Right lobe of liver (tissue), 6 donors: Measurements from ENCODE around the gene RMDN2. TPM values are rescaled to one million over a fixed set of nuclear protein-coding genes. Genes with fewer than 3 reads are reported as not detected.
"Not testable (repeated sequence)": the region's sequence is repeated elsewhere in the genome, so short reads cannot be mapped to it uniquely, and the experiment has no call there.

Experiments used
- ATAC-seq, 4 donors: fragments of 200-7000 bp; cut with Tn5 transposase; one replicate each; pipeline ENCODE4 v1.9.1; 2020; ENCODE audit warnings: mild to moderate bottlenecking in 4 of 4, moderate library complexity in 4 of 4
- DNase-seq, 3 donors: peaks; one replicate each; pipeline ENCODE4 v3.0.0-alpha.2; 2020
- H3K27ac ChIP-seq, 3 donors: fragments of 200-600 bp; one replicate each; pipeline ENCODE4 v1.8.0; 2022
- H3K27me3 ChIP-seq, 2 donors: fragments of 200-600 bp; one replicate each; pipeline ENCODE4 v1.8.0; 2022
- H3K36me3 ChIP-seq, 4 donors: fragments of 200-600 bp; sonication (generic) in 1 of 4; one replicate each; pipeline versions ENCODE4 v1.5.1 to v1.8.0; 2017 to 2022; ENCODE audit warnings: control low read depth in 1 of 4
- H3K4me1 ChIP-seq, 4 donors: fragments of 200-600 bp; sonication (generic) in 1 of 4; one replicate each; pipeline versions ENCODE4 v1.5.1 to v1.8.0; 2017 to 2022; ENCODE audit warnings: control low read depth in 1 of 4
- H3K4me3 ChIP-seq, 3 donors: fragments of 200-600 bp; one replicate each; pipeline ENCODE4 v1.8.0; 2022
- H3K9me3 ChIP-seq, 4 donors: fragments of 200-600 bp; sonication (generic) in 1 of 4; one replicate each; pipeline versions ENCODE4 v1.5.1 to v1.8.0; 2017 to 2022; ENCODE audit warnings: control low read depth in 1 of 4
- POLR2A ChIP-seq: fragments of 450-650 bp; IDR thresholded peaks from one replicate; pipeline ENCODE4 v1.6.1; 2017; ENCODE audit warnings: antibody characterized with exemption, mild to moderate bottlenecking
- WGBS: methylation state at CpG from one replicate; pipeline ENCODE4 v1.1.6; 2018; ENCODE audit warnings: low coverage, low lambda C conversion rate; ENCODE audit not compliant: insufficient coverage; ENCODE audit errors: missing lambda C conversion rate; 5-methylcytosine and 5-hydroxymethylcytosine counted together
- intact Hi-C, 2 donors: fragments of 100-400 bp; cut with DNase I; formaldehyde crosslinking; loops; one replicate each; pipeline versions ENCODE4 v1.11.2 to v1.14.1; 2022
- total RNA-seq, 6 experiments: library from RNA; depleted of rRNA in 2 of 6; stranded (reverse); fragments of >200 nt in 2 of 6; fragmentation: NEBNext Ultra II Directional in 3 of 6; extraction: Animal tissue kit (Norgen Biotek cat#: 25700) in 3 of 6; gene quantifications; one replicate each; pipeline versions ENCODE4 v1.1.0 to v1.2.4, GENCODE V29; 2016 to 2023
- TF ChIP-seq, protein P1 (sequence below), 4 donors: fragments of 200-600 bp in 3 of 4; fragments of 450-650 bp in 1 of 4; IDR thresholded peaks; one replicate each; pipeline versions ENCODE4 v1.5.1 to v1.8.0; 2016 to 2022; ENCODE audit warnings: antibody characterized with exemption in 4 of 4, mild to moderate bottlenecking in 2 of 4
- donor health status: DM: no; HTN: yes; CAD: no.
- donor health status: DM: no; HTN: no; CAD: no.
- donor health status: DM: no; HTN: no; CAD: no.
- donor health status: DM: no; HTN: yes; CAD: no.
- donor health status: DM: no; HTN: yes; CAD: no.

RMDN2 gene
- total RNA-seq, 6 experiments from 2014 or later, result 8.8 to 18.5 (median 15.7) TPM

DNA sequence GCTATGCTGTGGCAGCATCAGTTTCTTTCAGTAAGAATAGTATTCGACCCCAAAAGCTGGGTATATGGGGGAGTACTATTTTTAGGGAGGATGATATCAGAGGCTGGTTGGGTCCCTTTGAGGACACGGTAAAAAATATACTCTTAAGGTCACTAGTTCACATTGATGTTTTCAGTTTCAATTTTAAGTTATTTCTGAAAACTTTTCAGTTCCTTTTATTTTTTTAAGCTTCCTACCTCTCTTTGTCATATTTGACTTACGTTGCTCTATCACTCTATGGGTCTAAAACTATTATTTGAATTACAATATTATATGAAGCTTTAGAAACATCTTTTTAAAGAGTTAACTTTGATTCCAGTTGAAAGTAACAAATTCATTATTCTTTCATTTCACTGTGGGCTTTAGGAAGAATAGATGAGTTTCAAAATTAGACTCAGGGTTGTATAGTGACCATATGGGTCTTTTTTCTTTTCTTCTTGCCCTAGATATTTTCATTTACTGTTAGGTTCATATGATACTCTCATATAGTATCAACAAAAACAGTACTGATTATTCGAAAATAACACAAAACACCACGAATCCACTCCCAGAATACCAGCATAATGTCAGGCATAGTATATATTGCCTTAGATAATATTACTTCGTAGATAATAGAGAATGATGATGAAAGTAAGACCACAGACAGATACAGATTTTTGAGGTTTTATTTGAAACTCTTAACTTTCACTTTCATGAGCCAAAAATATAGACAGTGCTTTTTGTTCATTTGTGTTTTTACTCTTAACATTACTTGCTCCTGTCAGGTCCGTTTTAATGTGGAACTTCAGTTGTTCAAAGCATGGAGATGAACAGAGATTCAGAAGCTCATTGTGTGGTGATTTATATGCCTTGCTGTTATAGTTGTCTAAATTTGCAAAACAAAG, 9.8 kb downstream of the RMDN2 start:
- WGBS, result 27% methylated on average over 7 of the region's 7 CpGs
- peaks cover 0 to 13% (median 0%) of the 10 kb centered on the region in 4 donors for H3K4me1 ChIP-seq

DNA sequence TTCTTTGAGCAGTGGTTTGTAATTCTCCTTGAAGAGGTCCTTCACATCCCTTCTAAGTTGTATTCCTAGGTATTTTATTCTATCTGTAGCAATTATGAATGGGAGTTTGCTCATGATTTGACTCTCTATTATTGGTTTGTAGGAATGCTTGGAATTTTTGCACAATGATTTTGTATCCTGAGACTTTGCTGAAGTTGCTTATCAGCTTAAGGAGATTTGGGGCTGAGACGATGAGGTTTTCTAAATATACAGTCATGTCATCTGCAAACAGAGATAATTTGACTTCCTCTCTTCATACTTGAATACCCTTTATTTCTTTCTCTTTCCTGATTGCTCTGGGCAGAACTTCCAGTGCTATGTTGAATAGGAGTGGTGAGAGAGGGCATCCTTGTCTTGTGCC, 12.5 kb downstream of the RMDN2 start:
- 47% methylated on average over 1 of the region's 1 CpG for WGBS
- H3K36me3 ChIP-seq, H3K4me3 ChIP-seq, DNase-seq, intact Hi-C loops, H3K9me3 ChIP-seq, H3K27ac ChIP-seq, H3K27me3 ChIP-seq, ATAC-seq: not testable (repeated sequence)
- H3K4me1 ChIP-seq, result peaks cover 0 to 13% (median 0%) of the 10 kb centered on the region in 4 donors

More for the DNA sequence above, 9.8 kb downstream of the RMDN2 start:
- H3K27ac ChIP-seq, result peak overlapping the region in 1 of 3 donors; percentile 6
- DNase-seq (no peak), ATAC-seq (peak in 2 of 4 donors; percentile 39 to 50)
- H3K27me3 ChIP-seq, result no peaks in the 10 kb centered on the region
- H3K9me3 ChIP-seq, result no peaks in the 10 kb centered on the region
- no peak overlapping the region for H3K4me3 ChIP-seq
- intact Hi-C loops, result no loop called here
- H3K36me3 ChIP-seq, result peaks cover 0 to 1% (median 0%) of the 10 kb centered on the region in 4 donors
- TF ChIP-seq, protein P1, sequence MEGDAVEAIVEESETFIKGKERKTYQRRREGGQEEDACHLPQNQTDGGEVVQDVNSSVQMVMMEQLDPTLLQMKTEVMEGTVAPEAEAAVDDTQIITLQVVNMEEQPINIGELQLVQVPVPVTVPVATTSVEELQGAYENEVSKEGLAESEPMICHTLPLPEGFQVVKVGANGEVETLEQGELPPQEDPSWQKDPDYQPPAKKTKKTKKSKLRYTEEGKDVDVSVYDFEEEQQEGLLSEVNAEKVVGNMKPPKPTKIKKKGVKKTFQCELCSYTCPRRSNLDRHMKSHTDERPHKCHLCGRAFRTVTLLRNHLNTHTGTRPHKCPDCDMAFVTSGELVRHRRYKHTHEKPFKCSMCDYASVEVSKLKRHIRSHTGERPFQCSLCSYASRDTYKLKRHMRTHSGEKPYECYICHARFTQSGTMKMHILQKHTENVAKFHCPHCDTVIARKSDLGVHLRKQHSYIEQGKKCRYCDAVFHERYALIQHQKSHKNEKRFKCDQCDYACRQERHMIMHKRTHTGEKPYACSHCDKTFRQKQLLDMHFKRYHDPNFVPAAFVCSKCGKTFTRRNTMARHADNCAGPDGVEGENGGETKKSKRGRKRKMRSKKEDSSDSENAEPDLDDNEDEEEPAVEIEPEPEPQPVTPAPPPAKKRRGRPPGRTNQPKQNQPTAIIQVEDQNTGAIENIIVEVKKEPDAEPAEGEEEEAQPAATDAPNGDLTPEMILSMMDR (IDR thresholded peaks at IDR 0.05), result no peak
- TF ChIP-seq POLR2A, result no peak

DNA sequence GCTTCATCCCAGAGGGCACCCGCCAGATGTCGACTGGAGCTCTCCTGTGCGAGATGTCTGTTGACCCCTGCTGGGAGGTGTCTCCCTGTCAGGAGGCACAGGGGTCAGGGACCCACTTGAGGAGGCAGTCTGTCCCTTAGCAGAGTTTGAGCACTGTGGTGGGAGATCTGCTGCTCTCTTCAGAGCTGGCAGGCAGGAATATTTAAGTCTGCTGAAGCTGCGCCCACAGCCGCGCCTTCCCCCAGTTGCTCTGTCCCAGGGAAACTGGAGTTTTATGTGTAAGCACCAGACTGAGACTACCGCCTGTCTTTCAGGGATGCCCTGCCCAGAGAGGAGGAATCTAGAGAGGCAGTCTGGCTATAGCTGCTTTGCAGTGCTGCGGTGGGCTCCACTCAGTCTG, 16.2 kb downstream of the RMDN2 start:
- DNase-seq, H3K27me3 ChIP-seq, H3K4me3 ChIP-seq, H3K36me3 ChIP-seq, H3K4me1 ChIP-seq, H3K27ac ChIP-seq, H3K9me3 ChIP-seq, ATAC-seq, intact Hi-C loops: not testable (repeated sequence)
- 100% methylated on average over 1 of the region's 8 CpGs for WGBS

DNA sequence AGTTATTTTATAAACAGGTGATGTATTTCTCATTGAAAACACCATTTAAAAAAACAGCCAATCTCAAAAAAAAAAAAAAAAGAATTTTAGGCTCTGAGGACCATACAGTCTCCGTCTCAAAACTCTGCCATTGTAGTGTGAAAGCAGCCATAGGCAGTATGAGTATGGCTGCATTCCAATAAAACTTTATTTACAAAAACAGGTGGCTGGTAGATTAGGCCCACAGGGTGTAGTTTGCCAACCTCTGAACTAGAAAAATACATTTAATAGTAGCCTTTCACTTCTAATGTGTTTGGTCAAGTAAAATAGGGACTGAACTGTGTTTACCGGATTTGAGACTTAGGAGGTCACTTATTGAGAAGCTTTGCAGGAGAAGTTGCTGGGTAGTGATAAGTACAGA, 19.2 kb downstream of the RMDN2 start:
- no peak for DNase-seq
- ATAC-seq, result no peak
- WGBS, result 95% methylated on average over 2 of the region's 2 CpGs
- H3K4me1 ChIP-seq, result no peaks in the 10 kb centered on the region
- TF ChIP-seq, protein P1 (IDR thresholded peaks at IDR 0.05), result no peak
- no peak for TF ChIP-seq POLR2A
- no peaks in the 10 kb centered on the region for H3K9me3 ChIP-seq
- H3K36me3 ChIP-seq, result no peaks in the 10 kb centered on the region
- H3K27ac ChIP-seq, result no peak overlapping the region
- no peak overlapping the region for H3K4me3 ChIP-seq
- intact Hi-C loops, result no loop called here
- no peaks in the 10 kb centered on the region for H3K27me3 ChIP-seq

DNA sequence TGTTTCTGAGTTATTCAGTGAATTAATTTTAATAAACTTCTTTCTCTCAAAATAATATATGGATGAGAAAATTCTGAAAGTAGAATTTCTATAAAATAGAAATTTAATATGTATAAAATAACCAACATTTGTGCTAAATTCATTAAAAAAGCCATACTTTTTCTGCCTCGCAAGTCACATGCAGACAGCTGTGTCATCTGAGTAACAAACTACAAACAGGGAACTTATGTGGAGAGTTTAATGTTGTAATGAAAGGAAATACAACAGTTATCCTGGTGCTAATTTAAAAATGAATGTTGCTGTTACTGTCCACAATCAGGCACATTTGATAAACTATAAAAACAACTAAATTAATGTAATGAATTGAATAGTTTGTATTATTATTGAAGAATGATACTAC, 22.2 kb downstream of the RMDN2 start:
- Histone ChIP-seq H3K36me3 (no peaks in the 10 kb centered on the region), H3K27ac (no peak overlapping the region), H3K4me3 (no peak overlapping the region), H3K9me3 (no peaks in the 10 kb centered on the region), H3K4me1 (no peaks in the 10 kb centered on the region), H3K27me3 (no peaks in the 10 kb centered on the region)
- WGBS, result 95% methylated on average over 1 of the region's 1 CpG
- intact Hi-C loops, result no loop called here
- no peak for TF ChIP-seq POLR2A
- TF ChIP-seq, protein P1 (IDR thresholded peaks at IDR 0.05), result no peak
- ATAC-seq, result no peak
- DNase-seq, result no peak

DNA sequence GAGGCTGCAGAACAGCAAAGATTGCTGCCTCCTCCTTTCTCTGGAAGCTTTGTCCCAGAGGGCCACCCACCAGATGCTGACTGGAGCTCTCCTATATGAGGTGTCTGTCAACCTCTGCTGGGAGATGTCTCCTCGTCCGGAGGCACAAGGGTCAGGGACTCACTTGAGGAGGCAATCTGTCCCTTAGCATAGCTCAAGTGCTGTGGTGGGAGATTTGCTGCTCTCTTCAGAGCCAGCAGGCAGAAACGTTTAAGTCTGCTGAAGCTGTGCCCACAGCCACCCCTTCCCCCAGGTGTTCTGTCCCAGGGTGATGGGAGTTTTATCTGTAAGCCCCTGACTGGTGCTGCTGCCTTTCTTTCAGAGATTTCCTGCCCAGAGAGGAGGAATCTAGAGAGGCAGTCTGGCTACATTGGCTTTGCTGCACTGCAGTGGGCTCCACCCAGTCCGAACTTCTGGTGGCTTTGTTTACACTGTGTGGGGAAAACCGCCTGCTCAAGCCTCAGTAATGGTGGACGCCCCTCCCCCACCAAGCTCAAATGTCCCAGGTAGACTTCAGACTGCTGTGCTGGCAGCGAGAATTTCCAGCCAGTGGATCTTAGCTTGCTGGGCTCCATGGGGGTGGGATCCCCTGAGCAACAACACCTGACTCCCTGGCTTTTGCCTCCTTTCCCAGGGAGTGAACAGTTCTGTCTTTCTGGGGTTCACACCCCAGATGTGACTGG, 37.1 kb downstream of the RMDN2 start:
- H3K9me3 ChIP-seq, H3K27ac ChIP-seq, H3K4me1 ChIP-seq, H3K27me3 ChIP-seq, intact Hi-C loops, H3K4me3 ChIP-seq, H3K36me3 ChIP-seq: not testable (repeated sequence)
- ATAC-seq (peak in 2 of 4 donors; percentile 28 to 35), DNase-seq (peak in 2 of 3 donors; percentile 27 to 58)
- 0% methylated on average over 1 of the region's 7 CpGs for WGBS

DNA sequence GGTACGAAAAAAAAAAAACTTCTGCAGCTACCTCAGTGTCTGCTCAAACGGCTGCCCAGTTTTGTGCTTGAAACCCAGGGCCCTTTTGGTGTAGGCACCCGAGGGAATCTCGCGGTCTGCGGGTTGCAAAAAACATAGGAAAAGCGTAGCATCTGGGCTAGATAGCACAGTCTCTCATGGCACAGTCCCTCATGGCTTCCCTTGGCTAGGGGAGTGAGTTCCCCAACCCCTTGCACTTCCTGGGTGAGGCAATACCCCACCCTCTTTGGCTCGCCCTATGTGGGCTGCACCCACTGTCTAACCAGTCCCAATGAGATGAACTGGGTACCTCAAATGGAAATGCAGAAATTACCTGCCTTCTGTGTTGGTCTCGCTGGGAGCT, 37.6 kb downstream of the RMDN2 start:
- H3K4me1 ChIP-seq, H3K4me3 ChIP-seq, H3K27me3 ChIP-seq, ATAC-seq, H3K27ac ChIP-seq, H3K36me3 ChIP-seq, intact Hi-C loops, H3K9me3 ChIP-seq, DNase-seq: not testable (repeated sequence)
- 75% methylated on average over 7 of the region's 9 CpGs for WGBS

DNA sequence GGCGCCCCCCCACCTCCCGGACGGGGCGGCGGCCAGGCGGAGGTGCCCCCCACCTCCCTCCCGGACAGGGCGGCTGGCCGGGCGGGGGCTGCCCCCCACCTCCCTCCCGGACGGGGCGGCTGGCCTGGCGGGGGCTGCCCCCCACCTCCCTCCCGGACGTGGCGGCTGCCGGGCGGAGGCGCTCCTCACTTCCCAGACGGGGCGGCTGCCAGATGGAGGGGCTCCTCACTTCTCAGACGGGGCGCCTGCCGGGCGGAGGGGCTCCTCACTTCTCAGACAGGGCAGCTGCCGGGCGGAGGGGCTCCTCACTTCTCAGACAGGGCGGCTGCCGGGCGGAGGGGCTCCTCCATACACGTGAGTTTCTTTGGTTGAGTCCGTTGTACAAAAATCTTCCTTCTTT, 38.8 kb downstream of the RMDN2 start:
- WGBS, result 96% methylated on average over 8 of the region's 33 CpGs
- H3K36me3 ChIP-seq, ATAC-seq, H3K4me3 ChIP-seq, DNase-seq, H3K27ac ChIP-seq, H3K9me3 ChIP-seq, H3K27me3 ChIP-seq, intact Hi-C loops, H3K4me1 ChIP-seq: not testable (repeated sequence)
